ENCODE data around the gene C1orf232. TPM values are rescaled to one million over a fixed set of nuclear protein-coding genes. Genes with fewer than 3 reads are reported as not detected.
A peak's percentile ranks its signal among the peaks of the same experiment; 100 is the strongest.

C1orf232 gene
- total and polyA plus RNA-seq, 2 of the 13 experiments (the other 11 are each of a cell fraction or from before 2014, with no cell fraction given), result not detected

DNA sequence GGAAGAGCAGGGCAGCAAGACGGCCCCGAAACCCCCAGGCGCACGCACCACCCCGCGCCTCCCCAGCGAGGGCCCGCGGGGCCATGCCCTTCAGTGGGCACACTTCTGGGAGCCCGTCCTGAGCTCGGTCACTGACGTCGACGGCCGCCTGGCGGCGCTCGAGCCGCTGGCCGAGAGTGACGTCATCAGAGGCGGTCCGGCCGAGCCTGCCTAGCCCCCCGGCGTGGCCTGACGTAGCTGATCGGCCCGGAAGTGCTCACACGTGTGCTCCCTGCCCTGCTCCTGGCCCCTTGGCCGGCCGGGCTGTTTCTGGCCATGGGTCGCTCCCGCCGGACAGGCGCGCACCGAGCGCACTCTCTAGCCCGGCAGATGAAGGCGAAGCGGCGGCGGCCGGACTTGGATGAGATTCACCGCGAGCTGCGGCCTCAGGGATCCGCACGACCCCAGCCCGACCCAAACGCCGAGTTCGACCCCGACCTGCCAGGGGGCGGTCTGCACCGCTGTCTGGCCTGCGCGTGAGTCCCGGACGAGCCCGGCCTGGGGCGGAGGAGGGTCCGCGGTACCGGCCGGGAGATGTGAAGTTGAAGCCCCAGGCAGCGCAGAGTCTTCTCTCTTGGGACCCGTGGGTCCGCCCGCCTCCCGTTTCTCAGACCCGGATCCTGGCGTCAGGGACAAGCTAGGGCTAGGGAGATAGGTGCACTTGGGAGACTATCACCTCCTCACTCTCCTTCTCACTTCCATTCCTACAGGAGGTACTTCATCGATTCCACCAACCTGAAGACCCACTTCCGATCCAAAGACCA lies 1.1 kb upstream of the C1orf232 start, which contains the start of gene ZNF593 (continued):
- TF ChIP-seq, protein P1, sequence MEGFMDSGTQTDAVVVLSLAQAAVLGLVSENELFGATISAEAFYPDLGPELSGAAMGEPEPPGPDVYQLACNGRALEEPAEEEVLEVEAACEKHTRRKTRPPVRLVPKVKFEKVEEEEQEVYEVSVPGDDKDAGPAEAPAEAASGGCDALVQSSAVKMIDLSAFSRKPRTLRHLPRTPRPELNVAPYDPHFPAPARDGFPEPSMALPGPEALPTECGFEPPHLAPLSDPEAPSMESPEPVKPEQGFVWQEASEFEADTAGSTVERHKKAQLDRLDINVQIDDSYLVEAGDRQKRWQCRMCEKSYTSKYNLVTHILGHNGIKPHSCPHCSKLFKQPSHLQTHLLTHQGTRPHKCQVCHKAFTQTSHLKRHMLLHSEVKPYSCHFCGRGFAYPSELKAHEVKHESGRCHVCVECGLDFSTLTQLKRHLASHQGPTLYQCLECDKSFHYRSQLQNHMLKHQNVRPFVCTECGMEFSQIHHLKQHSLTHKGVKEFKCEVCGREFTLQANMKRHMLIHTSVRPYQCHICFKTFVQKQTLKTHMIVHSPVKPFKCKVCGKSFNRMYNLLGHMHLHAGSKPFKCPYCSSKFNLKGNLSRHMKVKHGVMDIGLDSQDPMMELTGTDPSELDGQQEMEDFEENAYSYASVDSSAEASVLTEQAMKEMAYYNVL (CRISPR knock-in tag; IDR thresholded peaks at IDR 0.05; ENCODE audit: borderline replicate concordance), result peak; percentile 84
- TF ChIP-seq CCAR2 (optimal IDR thresholded peaks at IDR 0.05; ENCODE audit: low read depth, low read length) (no peak), ZNF570 (CRISPR knock-in tag; IDR thresholded peaks at IDR 0.05; ENCODE audit: borderline replicate concordance) (no peak), SUZ12 (IDR thresholded peaks at IDR 0.05; ENCODE audit: low read depth, low read length) (no peak), ZNF282 (IDR thresholded peaks at IDR 0.05; ENCODE audit: partially characterized antibody) (no peak), SCMH1 (CRISPR knock-in tag; IDR thresholded peaks at IDR 0.05; ENCODE audit: borderline replicate concordance) (no peak), KLF15 (CRISPR knock-in tag; IDR thresholded peaks at IDR 0.05; ENCODE audit: borderline replicate concordance) (0 out of 2 replicates have a peak, but pooled peaks have one; percentile 88), HHEX (CRISPR knock-in tag; IDR thresholded peaks at IDR 0.05) (no peak), CBFB (CRISPR knock-in tag; IDR thresholded peaks at IDR 0.05) (peak; percentile 68; the same call in 1 of the 2 replicates), RBFOX2 (IDR thresholded peaks at IDR 0.05; ENCODE audit: low read depth, low read length) (peak; percentile 95), ZNF33A (CRISPR knock-in tag; IDR thresholded peaks at IDR 0.05; ENCODE audit: borderline replicate concordance) (no peak), CEBPG (CRISPR knock-in tag; IDR thresholded peaks at IDR 0.05) (peak; percentile 60), HNRNPH1 (optimal IDR thresholded peaks at IDR 0.05; ENCODE audit: low read depth, low read length) (no peak), ZNF549 (CRISPR knock-in tag; IDR thresholded peaks at IDR 0.05) (no peak), ZNF564 (CRISPR knock-in tag; IDR thresholded peaks at IDR 0.05) (peak; percentile 75; the same call in 1 of the 2 replicates)
- TF ChIP-seq, protein P2, sequence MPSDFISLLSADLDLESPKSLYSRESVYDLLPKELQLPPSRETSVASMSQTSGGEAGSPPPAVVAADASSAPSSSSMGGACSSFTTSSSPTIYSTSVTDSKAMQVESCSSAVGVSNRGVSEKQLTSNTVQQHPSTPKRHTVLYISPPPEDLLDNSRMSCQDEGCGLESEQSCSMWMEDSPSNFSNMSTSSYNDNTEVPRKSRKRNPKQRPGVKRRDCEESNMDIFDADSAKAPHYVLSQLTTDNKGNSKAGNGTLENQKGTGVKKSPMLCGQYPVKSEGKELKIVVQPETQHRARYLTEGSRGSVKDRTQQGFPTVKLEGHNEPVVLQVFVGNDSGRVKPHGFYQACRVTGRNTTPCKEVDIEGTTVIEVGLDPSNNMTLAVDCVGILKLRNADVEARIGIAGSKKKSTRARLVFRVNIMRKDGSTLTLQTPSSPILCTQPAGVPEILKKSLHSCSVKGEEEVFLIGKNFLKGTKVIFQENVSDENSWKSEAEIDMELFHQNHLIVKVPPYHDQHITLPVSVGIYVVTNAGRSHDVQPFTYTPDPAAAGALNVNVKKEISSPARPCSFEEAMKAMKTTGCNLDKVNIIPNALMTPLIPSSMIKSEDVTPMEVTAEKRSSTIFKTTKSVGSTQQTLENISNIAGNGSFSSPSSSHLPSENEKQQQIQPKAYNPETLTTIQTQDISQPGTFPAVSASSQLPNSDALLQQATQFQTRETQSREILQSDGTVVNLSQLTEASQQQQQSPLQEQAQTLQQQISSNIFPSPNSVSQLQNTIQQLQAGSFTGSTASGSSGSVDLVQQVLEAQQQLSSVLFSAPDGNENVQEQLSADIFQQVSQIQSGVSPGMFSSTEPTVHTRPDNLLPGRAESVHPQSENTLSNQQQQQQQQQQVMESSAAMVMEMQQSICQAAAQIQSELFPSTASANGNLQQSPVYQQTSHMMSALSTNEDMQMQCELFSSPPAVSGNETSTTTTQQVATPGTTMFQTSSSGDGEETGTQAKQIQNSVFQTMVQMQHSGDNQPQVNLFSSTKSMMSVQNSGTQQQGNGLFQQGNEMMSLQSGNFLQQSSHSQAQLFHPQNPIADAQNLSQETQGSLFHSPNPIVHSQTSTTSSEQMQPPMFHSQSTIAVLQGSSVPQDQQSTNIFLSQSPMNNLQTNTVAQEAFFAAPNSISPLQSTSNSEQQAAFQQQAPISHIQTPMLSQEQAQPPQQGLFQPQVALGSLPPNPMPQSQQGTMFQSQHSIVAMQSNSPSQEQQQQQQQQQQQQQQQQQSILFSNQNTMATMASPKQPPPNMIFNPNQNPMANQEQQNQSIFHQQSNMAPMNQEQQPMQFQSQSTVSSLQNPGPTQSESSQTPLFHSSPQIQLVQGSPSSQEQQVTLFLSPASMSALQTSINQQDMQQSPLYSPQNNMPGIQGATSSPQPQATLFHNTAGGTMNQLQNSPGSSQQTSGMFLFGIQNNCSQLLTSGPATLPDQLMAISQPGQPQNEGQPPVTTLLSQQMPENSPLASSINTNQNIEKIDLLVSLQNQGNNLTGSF (CRISPR knock-in tag; IDR thresholded peaks at IDR 0.05), result peak; percentile 56; the same call in 1 of the 2 replicates
- TF ChIP-seq, protein P3, sequence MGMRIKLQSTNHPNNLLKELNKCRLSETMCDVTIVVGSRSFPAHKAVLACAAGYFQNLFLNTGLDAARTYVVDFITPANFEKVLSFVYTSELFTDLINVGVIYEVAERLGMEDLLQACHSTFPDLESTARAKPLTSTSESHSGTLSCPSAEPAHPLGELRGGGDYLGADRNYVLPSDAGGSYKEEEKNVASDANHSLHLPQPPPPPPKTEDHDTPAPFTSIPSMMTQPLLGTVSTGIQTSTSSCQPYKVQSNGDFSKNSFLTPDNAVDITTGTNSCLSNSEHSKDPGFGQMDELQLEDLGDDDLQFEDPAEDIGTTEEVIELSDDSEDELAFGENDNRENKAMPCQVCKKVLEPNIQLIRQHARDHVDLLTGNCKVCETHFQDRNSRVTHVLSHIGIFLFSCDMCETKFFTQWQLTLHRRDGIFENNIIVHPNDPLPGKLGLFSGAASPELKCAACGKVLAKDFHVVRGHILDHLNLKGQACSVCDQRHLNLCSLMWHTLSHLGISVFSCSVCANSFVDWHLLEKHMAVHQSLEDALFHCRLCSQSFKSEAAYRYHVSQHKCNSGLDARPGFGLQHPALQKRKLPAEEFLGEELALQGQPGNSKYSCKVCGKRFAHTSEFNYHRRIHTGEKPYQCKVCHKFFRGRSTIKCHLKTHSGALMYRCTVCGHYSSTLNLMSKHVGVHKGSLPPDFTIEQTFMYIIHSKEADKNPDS (CRISPR knock-in tag; IDR thresholded peaks at IDR 0.05), result no peak; the same call in 1 of the 2 replicates
- TF ChIP-seq, protein P4, sequence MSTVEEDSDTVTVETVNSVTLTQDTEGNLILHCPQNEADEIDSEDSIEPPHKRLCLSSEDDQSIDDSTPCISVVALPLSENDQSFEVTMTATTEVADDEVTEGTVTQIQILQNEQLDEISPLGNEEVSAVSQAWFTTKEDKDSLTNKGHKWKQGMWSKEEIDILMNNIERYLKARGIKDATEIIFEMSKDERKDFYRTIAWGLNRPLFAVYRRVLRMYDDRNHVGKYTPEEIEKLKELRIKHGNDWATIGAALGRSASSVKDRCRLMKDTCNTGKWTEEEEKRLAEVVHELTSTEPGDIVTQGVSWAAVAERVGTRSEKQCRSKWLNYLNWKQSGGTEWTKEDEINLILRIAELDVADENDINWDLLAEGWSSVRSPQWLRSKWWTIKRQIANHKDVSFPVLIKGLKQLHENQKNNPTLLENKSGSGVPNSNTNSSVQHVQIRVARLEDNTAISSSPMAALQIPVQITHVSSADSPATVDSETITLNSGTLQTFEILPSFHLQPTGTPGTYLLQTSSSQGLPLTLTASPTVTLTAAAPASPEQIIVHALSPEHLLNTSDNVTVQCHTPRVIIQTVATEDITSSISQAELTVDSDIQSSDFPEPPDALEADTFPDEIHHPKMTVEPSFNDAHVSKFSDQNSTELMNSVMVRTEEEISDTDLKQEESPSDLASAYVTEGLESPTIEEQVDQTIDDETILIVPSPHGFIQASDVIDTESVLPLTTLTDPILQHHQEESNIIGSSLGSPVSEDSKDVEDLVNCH (CRISPR knock-in tag; IDR thresholded peaks at IDR 0.05), result no peak

Data from HepG2 (cell line).